ENCODE measurements around the gene ALG9.

Gene ALG9

DNA sequence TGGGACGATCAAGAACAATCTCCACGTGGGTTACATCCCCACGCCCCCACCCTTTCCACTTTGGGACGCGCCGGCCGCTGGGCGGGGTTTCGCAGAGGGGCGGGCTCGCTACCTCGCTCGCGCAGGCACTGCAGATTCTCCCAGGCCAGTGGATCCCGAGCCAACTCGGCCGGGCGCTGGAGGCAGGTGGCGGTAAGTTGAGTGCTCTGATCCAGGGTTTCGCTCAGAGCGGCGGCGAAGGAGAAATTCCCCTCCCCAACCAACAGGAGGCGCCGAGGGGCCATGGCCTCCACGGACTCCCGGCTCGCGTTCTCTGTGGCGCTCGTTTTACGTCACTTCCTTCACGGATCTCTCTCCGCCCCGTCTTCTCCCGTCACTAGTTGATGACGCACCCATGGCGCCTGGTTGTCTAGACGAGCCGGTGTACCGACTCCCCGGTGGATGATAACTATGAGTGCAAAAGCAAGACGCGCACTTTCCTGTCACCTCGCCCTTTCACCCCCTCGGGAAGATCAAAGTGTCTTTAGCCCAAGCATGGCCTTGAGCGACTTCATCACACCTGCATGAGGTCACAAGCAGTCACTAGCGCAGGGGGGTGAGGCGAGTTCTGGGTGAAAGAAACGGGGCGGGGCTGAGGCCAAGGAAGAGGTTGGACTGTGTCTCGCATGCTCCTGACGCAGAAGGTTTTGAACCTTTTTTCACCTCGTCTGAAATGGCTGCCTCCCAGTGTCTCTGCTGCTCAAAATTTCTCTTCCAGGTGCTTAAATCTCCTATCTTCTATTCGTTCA is 7.7 kb upstream of the ALG9 start, which contains the start of the genes CFAP68 and FDXACB1:
CFAP68 (plus strand) TSS at position 693 of the 788 bp plus-strand sequence; CDS start at position 713, 20 bp downstream.
FDXACB1 (minus strand) TSS at position 317 of the 788 bp plus-strand sequence; CDS start at position 284, 33 bp downstream.
- peak; percentile 92 for DNase-seq

DNA sequence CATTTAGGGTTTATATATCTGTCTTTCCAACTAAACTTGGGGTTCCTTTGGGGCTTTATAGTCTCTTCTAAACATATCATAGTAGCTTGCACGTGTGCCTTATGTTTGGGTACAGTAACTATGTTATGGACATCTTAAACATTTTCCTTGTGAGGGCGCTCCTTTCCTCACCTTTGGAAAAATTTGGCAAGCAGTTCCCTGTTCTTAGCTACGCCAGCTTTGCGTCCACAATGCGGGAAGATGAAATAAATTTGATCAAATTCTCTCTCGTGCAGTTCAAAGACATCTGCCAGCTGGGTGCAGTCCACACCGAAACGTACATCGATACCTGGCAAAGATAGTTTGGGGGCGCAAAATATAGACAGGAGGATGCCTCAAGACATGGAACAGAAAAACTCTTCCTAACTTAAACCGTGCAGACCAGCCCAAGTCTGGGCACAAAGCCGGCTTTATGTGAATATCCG is 7.0 kb upstream of the ALG9 start:
- DNase-seq: no peak

DNA sequence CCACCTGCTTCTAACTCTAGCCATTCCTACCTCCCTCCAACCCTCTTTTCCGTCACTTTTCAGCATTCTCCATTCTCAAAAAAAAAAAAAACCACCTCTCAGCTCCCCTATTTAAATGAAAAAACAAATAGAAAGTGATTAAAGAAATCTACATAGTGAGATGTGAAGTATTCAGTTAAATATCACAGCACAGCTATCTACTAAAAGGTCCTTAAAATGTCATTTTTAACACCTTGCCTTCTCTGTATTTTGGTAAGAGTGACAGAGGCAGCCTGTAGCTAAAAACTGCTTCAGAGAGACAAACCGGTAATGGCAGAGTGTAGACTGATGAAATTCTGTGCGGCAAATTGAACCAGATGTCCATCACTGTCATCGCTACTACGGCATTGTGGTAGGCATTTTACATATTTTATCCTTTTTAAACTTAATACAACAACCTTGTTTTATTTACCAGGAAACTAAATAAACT is 346 bp upstream of the ALG9 start:
- DNase-seq: no peak

DNA sequence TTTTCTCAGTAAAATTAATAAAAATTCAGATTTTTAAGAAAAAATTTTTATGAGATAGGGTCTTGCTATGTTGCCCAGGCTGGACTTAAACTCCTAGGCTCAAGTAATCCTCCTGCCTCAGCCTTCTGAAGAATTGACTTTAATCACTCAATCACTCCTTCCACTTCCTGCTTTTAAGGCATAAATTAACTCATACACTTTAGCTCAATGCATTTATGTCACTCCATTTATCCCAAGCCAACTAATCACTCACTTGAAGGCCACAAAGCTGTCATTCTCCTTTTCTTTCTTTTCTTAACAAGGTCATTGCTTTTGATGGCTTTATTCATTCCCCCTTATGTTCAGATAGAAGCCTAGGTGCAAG is 877 bp downstream of the ALG9 start:
- no peak for DNase-seq

DNA sequence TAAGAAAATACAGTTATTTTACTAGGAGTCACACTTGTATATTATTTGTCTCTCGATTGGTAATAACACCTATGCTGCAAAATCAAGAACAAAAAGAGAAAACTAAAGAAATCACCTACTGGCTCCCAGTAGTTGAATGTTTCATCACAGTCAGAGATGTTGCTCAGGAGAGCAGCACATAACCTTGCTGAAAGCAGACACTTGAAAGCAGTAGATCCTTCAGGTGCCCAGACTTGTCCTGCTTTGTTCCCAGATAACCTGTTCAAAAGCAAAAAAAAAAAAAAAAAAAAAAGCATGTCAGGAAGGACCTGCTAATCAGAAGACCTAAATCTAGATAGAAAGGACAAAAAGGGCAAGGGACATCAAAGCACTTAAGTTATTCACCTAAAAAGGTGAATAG is 1.3 kb downstream of the ALG9 start:
- no peak for DNase-seq

DNA sequence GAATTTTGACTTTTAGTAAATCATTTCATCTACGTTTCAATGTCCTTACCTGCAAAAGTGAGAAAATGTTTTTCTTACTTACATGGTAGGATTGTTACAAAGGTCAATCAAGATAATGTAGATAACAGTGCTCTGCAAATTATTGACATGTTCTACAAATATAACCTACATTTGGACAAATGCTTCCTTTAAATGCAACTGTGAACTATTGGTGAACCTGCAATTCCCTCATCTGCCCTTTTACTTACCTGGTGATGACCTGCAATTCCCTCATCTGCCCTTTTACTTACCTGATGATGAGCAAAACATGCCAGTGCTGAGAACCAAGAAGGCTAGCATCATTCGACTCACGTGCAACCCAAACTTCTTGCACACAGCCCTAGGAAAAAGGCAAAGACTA is 11.1 kb downstream of the ALG9 start:
- no peak for DNase-seq

DNA sequence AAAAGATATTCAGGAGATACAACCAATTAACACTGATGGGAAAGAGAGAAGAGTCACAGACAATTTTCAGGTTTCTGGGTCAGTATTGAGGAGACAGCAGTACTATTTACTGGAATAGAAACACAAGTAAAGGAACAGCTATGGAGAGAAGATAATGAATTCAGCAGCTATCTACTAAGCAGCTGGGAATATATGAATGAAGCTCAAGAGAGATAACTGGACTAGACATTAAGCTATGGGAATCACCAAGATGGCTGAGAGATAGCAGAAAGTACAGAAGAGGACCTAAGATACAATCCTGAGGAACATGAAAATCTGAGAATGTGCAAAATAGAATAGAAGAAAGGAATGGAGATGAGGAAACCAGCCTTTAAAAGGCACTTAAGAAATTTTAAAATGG is 15.9 kb downstream of the ALG9 start:
- DNase-seq: no peak

DNA sequence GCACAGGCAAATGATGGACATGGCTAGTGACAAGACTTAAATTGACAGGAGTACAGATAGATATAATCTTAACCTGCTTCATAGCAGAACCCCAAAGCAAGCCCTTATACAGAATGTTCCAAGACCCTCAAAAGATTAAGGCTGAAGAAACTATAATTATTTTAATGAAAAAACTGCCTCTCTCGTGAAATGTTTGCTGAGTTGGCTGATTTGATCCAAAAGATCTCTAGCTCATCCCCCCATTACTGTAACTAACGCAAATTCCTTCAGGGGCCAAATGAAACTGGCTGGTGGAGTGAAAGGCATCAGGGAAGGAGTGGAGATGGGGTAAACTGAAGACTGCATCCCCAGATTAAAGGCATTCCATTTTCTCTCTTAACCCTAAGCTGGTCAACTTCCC is 19.3 kb downstream of the ALG9 start:
- DNase-seq: no peak

DNA sequence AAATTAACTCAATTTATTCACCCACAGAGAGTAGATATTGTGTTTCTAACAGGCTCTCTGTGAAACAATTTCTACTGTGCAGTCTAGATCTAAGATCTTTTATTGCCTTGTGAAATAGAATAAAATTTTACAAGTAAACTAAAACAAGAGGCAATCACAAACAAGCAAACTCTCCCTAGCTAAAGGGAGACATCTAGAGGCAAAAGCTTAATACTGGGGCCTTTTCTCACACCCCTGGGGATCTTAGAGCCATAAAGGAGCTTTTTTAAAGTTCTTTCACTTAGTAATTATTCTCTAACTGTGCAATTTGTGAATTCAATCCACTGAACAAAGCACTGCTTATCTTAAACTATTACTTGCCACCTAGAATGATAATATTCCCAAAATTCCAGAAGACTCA is 19.7 kb downstream of the ALG9 start:
- DNase-seq: no peak

DNA sequence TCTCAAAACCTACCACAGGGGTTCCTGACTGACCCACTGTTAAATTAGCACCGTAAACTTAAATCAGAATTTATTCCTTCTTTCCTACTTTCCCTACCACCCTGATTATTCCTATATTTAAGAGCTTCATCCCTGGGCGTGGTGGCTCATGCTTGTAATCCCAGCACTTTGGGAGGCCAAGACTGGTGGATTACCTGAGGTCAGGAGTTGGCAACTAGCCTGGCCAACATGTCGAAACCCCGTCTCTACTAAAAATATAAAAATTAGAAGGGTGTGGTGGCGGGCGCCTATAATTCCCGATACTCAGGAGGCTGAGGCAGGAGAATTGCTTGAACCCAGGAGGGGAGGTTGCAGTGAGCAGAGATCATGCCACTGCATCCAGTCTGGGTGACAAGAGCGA is 20.3 kb downstream of the ALG9 start:
- no peak for DNase-seq

DNA sequence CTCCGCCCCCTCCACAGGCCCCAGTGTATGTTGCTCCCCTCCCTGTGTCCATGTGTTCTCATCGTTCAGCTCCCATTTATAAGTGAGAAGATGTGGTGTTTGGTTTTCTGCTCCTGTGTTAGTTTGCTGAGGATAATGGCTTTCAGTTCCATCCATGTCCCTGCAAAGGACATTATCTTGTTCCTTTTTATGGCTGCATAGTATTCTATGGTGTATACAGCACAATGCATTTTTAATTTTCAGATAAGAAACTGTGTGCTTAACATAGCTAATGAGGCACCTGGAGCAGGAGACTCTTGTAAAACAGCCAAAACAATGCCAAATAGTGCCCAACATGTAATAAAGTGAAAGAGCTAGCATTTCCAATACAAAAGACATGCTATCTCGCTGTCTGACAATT is 21.8 kb downstream of the ALG9 start:
- no peak for DNase-seq

DNA sequence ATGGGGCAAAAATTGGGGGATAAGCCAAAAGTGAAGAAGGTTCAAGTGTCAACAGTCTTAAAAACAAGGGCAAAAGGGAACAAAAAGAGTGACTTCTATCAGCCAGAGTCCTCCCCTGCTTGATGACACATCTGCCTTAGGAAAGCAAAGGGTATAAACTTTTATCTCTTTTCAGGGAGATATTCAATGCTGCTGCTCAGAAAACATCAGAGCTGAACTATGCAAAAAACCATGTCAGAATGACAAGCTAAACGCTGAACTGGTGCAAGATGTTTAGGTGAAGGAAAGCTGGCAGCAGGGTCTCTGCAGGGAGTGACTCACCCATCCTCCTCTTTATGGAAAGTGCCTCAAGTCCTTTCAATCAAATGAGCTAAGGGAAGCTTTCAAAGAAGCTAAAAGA is 24.7 kb downstream of the ALG9 start:
- no peak for DNase-seq

DNA sequence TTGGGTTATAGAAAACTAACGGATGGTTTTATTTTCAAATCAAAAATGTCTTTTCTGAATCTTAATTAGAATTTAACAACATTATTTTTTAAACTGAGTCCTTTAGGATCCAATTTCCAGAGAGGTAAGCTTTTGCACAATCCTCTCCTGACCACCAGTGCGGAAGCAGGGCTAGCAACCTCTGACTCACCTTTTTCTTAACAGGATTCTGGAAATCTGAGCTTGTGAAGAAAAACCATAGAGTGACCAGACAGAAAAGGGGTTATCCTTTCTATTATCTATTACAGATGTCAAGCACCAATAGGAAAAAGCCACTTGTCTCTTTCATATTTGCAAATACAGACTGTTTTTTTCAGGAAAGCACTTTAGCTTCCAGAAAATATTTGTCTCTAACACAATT is 25.3 kb downstream of the ALG9 start:
- no peak for DNase-seq

DNA sequence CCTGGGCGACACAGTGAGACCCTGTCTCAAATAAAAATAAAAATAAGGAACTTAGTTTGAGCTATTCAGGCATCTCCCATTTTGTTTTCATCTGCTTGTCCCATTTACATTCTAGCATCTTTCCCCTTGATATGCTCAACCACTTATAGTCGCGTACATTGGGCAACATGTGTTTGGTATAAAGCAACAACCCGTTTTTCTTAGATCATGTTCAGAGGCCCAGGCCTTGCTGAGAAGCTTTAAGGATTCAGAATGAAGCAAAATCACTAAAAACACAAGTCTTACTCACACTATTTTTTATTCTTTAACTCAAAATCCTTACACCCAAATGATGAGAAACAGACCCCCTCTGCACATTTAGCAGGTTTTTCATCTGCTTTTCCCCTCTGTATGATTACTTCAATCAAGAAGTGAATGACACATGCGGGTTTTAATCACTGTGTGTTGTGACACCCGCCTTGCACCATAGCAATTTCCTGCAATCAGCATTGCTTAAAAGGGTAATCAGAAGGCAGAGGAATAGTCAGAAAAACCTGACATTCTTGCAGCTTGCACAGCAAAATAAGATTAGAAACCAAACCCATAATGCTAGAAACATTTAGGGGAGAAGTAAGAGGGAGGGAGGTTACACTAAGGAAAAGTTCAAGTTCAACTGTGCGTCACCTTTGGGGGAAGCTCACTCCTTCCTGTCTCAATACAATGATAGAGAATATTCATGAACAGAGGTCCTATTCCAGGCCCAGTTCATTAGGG is 25.9 kb downstream of the ALG9 start:
- no peak for DNase-seq

DNA sequence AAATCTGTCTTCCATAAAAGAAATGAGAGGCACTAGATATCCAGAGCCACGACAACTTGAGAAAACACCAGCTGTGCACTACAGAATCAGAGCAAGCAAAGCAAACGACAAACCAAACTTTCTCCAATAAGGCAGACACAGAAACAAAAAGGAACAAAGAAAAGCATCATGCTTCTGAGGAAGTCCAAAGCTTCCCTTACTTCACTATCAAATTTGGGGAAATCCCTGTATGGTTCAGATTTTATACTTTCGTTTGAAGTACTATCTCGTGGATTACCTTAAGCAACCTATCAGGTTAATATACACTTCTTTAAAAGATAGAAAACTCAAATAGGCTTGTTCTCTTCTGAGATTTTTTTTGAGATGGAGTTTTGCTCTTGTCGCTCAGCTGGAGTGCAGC is 27.7 kb downstream of the ALG9 start:
- DNase-seq: no peak

DNA sequence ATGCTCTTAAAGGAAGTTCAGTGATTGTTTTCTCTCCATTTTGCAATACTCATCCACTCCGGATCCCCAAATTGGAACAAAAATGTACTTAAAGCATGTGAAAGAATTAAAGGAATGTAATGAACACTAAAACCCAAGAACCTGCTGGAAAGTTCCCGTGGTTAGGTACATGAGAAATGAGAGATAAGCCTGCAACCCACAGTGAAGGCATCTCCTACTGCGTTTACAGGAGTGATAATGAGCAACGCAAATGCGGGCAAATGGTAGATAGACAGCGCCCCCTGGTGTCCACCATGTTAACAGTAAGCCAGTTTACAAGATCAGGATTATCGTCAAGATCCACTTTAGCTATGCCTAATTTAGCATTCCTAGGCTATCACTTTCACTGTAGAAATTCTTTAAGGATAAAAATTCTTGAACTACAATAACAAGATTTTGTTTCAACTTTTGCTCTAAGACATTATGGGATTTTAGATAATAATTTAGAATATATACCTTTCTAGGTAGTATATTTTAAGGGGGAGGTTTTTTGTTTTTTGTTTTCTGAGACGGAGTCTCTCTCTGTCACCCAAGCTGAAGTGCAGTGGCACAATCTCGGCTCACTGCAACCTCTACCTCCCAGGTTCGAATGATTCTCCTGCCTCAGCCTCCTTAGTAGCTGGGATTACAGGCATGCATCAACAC is 29.9 kb downstream of the ALG9 start:
- DNase-seq: peak; percentile 86

DNA sequence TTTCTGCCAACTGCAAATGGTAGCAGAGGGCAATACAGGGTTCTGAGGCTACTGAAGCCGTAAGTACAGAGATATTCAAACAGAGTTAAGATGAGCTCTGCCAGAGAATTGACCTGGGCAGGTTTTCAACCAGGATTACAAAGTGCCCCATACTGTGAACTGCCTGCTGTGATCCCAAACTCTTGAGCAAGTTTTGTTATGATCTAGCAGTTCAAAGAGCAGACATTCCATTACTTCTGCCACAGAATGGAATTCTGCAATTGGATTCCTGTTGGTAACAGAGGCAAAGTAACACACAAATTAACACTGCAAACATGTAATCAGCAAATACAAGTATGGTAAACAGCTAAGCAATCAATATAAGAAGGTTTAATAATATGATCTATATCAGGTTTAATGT is 31.2 kb downstream of the ALG9 start:
- DNase-seq: no peak

DNA sequence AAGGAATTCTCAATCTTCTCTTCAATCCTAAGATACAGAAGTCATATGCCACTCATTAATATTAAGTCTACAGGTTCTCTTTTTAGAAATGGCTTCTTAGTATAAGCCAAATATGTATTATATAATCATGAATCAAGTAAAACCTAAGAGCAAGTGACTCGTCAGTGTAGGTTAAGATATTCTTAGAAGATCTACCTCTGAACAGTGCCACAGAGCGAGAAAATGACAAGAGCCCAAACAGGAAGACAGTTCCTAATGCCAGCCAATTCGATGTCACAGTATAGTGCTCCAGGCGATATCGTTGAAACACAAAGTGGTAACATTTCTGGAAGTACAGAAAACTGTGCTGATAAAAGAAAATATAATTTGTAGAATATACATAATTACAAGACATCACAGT is 33.3 kb downstream of the ALG9 start:
- no peak for DNase-seq

DNA sequence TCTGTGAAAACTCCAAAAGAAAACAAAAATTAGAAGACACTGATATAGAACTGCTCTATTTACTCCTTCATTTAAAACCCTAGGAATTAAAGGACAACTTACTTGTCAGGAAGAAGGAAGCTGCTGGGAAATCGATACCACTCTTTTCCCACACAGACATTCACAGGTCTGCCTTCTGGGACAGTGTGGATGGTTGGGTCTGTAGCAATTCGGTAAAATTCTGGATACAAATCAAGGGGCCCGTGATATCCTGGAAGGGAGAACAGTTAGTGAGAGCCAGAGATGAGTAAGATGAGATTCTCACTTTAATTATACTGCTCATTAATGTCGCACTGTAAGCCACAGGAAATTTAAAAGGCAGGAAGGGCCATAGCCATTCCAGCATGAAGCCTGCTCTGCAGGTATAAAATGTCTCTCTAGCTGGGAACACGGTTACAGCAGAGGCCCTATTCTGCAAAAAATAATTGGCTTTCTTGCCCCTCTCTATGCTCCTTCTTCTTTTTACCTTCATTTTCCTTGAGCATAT is 34.0 kb downstream of the ALG9 start:
- no peak for DNase-seq

DNA sequence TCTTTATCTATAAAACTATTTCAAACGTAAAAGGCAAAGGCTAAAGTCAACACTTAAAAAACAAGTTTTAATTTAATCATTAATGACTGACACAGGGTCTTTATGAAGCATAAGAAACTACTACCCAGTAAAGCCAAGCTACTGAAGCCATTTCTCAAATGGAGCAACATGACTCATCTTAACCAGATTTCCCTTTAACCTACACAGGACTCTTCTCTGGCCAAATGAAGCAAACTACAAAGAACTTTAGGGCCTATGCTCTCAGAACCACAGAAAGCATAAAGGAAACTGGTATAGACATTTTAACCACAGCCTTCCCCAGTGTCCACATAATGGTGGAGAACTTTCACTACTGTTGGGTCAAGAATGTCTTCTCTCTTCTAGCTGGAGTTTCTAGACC is 34.7 kb downstream of the ALG9 start:
- no peak for DNase-seq

DNA sequence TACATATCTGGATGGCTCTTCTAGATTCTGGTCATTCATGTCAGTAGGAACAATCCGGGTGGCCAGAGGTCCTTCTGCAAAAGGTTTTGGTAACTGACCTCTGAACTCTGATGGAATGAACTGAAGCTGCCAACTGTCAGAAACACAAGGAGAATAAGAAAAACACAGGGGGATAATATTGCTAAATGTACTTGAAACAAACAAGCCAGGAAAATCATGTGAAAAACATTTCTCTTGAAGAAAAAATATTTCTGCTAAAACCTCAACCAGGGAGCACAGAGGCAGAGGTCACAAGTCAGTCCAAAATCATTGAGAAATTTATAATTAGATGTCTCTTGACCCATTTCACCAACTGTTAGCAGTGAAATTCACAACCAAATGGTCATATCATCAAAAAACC is 35.2 kb downstream of the ALG9 start:
- DNase-seq: no peak

DNA sequence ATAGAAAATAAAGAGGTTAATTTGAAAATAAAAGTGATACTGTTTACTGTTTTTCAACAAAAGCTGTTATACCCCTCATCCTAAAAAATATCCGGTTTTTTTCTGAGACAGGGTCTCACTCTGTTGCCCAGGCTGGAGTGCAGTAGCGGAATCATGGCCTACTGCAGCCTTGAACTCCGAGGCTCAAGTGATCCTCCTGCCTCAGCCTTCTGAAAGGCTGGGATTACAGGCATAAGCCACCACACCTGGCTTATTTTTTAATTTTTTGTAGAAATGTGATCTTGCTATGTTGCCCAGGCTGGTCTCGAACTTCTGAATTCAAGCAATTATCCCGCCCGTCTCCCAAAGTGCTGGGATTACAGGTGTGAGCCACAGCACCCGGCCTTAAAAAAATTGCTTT is 35.7 kb downstream of the ALG9 start:
- no peak for DNase-seq

DNA sequence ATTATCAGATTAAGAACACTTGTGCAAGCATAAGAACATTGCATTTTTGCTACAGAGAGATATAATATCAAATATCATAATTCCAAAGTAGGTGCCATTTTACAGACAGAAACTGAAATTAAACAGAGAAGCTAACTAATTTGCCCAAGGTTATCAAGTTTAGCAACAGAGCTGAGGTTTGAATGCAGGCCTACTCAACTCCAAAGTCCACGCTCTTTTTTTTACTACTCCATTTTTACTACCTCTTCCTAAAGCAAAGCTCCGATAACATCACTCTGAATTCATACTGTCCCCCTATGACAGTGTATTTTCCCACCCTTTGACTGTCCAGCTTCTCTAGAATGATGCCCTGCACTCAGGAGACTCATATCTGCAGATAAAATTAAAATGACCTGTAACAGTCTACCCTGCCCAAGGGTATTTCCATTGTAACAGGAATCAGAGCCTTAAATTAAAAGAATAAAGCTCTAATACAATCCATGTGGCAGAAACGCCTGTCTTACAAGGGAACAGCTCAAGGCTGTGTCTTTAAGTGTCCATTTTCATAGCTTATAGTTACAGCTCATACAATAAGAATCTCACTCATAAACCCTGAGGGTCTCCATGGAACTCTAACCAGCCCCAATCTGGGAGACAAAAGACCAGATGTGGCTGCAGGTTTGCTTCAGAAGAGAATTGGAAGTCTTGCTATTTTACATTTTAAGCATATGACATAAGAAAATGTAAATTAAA is 36.8 kb downstream of the ALG9 start:
- DNase-seq: no peak

Data from activated CD4-positive, CD25-positive, alpha-beta regulatory T cell treated with anti-CD3 and anti-CD28 coated beads, Interleukin-2, amount 50 U/mL, for 72 hours (primary cell).